ENCODE measurements around the gene ORM2.
"Not testable (repeated sequence)": the region's sequence is repeated elsewhere in the genome, so short reads cannot be mapped to it uniquely, and the experiment has no call there.

ORM2 gene

DNA sequence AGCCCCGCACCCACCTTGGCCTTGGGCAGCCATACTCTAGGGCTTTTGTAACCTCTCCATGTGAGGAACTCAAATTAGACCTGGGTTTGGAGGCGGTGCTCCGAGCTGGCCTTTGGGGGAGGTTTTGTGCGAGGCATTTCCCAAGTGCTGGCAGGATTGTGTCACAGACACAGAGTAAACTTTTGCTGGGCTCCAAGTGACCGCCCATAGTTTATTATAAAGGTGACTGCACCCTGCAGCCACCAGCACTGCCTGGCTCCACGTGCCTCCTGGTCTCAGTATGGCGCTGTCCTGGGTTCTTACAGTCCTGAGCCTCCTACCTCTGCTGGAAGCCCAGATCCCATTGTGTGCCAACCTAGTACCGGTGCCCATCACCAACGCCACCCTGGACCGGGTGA is at the start of gene ORM2:
Gene ORM2 (plus strand): TSS at position 245 of the 398 bp plus-strand sequence. CDS start 36 bp downstream, at position 281.
- not testable (repeated sequence) for DNase-seq (ENCODE audit: low spot score)

DNA sequence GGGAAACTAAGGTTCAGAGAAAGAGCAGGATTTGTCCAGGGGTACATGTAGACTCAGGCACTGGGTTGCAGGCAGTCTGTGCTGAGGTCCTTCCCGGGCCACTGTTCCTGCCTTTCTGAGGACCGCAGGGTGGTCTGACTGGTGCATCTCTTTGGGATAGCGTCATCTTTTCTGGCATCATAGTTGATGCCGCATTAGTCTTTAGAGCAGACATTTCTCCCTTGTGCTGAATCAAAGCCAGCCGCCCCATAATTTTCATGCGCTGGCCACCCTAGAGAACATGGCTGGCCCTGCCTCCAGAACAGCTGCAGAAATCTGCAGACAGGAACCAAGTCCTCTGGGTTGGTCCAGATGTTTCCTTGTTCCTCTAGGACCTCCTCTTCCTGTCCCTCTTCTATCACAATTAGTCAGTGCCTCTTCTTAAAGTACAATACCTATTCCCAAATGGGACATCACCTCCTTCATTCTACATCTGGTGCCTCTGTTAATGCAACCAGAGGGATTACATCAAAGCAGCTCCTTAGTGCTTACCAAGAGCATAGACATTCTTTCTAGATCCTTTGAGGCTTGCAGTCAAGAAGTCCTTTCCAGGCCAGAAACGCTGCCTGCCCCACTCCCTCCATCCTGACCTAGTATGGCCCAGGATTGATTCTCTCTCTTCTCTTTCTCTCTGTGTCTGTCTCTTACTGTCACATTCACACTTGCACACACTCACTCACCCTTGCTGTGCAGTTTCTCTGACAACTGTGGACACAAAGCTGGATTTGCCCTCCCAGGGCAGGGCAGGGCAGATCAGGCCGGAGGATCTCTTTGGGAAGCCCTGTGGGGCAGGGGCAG is 48.8 kb upstream of the ORM2 start:
- DNase-seq (ENCODE audit: low spot score) = no peak

DNA sequence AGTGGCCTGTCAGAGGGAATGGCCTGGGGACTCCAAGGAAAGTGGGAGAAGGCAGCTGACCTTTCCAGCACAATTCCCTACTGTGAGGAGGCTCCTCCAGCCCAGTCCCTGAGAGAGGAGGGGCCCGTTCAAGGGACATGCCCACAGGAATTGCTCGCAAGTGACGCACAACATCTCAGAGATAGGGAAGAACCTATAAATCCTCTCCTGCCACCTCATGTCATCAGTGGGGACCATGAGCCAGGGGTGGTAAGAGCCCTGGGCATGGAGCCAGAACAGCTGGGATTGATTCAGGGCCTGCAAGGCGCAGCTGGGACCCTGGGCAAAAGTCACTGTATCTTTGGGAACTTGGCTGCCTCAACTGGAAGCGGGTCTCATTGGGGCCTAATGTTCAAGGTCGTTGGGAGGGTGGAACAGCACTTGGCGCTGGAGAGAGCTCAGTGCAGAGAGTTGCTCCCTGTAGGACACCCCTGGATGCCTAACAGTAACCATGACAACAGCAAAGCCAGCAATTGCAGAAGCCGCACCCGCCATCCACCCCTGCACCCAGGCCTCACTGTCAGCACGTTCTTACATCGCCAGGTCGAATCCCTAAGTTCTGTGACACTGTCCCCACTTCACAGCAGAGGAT is 48.1 kb upstream of the ORM2 start:
- no peak for DNase-seq (ENCODE audit: low spot score)

- no peak for DNase-seq (ENCODE audit: low spot score)
Observed at GRCh38 chr9:114282104-114282485, 47.6 kb upstream of the ORM2 start.

DNA sequence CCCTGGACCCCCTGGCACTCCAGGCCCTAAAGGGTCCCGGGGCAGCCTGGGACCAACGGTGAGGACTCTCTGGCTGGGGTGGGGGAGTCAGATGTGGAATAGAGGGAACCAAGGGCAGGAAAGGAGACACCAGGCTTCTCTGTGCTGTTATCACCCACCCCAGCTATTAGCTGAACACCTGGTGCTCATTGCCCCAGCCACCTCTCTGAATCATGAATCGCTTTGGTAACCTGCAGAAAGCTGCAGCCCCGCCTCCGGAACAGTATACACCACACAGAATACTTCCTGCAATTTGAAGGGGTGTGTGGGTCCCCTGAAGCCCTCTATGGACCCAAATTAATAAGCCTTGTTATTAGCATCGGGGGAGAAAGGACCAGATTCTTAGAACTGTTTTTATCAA is 47.2 kb upstream of the ORM2 start:
- DNase-seq (ENCODE audit: low spot score) = no peak

DNA sequence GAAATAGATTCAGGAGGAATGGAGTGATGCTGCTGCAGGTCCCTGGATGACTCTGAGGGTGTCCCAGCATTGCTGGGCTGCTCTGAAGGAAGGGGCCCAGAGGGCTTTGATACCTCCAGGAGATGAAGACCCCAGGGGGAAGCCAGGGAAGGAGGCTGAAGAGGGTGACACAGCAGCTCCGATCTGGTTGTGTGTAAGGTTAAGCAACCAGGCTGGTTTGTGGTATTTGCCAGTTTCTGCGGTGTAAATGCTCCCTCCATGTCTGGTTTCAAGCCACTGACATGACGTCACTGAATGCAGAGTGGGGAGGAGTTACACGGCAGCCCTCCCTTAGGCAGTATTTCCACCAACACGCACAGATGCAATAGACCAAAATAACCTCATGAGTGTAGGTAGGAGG is 46.7 kb upstream of the ORM2 start:
- DNase-seq (ENCODE audit: low spot score) = no peak

DNA sequence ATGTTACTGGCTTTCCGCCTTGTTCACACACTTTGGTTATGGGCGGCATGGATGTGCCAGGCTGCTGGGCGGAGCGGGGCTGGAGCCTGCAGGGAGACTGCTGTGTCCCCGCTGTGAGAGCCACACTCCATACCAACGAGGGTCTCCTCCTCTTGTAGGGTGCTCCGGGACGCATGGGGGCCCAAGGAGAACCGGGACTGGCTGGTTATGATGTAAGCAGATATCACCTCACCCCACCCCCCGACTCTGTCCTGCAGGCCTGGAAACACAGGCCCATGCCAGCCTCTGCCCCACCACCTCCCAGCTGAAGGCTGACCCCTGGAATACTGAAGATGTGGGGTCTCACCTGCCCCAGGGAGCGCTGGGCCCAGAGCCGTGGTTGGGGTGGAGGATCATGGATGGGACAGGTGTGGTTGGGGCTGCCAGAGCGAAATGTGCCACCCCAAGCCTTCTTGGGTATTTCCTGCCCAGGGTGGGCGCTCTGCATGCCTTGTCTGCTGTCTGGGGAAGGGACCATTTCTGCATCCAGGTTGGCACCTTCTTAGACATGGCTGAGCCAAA is 46.0 kb upstream of the ORM2 start:
- DNase-seq (ENCODE audit: low spot score) = no peak

DNA sequence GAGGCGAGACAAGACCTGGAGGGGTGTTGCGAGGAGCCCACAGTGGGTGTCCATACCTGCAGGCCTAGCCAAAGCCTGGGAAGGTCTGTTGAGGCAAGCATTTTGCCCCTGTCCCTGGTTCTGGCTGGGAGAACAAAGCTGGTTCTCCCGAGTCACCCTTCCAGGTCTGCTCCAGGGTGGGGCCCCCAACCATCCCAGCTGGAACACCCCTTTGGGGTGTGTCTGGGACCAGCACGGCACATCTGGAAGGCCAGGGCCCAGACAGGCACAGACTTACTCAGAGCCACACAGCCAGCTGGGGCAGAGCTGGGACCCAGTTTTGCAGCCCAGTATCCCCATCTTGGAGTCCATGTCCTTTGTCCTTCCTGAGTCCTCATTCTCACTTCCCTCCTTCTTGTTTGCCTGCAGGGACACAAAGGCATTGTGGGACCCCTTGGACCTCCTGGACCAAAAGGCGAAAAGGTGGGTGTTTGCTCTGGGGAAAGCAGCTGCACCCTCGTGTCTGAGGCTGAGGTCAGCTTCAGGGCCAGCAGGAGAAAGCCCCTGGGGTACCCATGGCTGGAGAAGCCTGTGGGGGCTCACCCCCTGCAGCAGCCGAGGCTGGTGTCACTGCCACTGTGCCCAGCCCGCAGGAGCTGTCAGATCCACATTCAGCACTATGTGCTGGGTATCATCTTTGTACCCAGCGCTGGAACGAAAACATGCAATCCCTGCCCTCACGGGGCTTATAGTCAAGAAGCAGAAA is 45.2 kb upstream of the ORM2 start:
- DNase-seq (ENCODE audit: low spot score) = no peak

- no peak for DNase-seq (ENCODE audit: low spot score)
Observed at GRCh38 chr9:114285166-114285867, 44.4 kb upstream of the ORM2 start.

DNA sequence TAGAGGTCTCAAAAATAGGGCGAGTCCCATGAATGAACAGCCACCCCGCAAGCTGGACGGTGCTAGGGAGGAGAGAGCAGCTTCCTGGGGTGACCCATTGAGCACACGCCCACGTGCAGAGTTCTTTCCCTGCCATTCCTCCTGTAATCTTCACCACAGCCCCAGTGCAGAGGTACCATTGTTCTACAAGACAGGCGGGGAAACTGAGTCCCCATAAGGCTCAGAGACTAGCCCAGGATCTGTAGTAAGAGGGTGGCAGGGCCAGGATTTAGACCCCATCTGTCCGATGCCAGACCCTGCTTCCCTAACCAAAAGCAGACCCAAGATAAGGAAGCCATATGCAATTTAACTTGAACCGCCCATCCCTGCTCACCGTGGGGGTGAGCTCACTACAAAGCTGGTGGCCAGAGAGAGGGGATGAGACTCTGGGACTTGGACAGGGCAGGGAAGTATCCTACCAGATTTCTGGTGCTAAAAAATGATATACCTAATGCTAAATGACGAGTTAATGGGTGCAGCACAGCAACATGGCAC is 43.5 kb upstream of the ORM2 start:
- DNase-seq (ENCODE audit: low spot score) = no peak

- no peak for DNase-seq (ENCODE audit: low spot score)
Observed at GRCh38 chr9:114287001-114287762, 42.5 kb upstream of the ORM2 start.

- DNase-seq (ENCODE audit: low spot score) = no peak
Observed at GRCh38 chr9:114287763-114288192, 41.9 kb upstream of the ORM2 start.

GRCh38 chr9:114288193-114289091 is 41.2 kb upstream of the ORM2 start:
- no peak for DNase-seq (ENCODE audit: low spot score)

DNA sequence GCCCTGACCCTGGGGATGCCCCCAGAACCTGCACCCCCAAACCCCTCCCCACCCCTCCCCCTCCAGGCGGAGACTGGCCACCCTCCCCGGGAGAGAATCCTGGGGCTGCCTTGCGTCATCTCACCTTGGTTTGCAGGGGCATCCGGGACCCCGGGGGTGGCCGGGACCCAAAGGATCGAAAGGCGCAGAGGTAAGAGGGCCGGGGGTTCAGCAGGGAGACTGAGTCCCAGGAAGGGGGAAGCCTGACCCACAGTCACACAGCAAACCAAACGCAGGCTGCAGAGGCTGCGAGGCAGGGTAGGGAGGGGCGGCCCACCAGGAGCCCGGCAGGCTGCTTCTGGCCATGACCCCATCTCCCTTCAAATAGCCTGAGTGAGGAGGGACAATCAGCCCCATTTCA is 40.6 kb upstream of the ORM2 start:
- no peak for DNase-seq (ENCODE audit: low spot score)

GRCh38 chr9:114289571-114290481 is 39.8 kb upstream of the ORM2 start:
- DNase-seq (ENCODE audit: low spot score) = no peak

DNA sequence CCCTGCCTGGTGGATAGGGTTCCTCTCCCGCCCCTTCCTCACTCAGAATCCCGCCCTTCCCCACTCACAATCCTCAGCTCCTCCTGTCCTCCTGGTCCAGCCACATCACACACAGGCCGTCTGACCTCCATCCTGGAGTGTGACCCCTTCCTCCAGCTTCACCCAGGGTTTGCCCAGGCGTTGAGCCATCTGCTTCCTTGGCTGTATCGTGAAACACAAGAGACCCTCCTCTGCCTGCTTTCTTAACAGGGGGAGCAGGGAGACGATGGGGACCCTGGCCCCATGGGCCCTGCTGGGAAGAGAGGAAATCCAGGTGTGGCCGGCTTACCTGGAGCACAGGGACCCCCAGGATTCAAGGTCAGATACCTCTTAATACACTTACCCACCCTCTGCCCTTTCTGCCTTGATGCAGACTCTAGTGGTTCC is 39.1 kb upstream of the ORM2 start:
- DNase-seq (ENCODE audit: low spot score) = no peak

GRCh38 chr9:114291064-114291474 is 38.6 kb upstream of the ORM2 start:
- peak; percentile 41 for DNase-seq (ENCODE audit: low spot score)

GRCh38 chr9:114291886-114292590 is 37.6 kb upstream of the ORM2 start:
- DNase-seq (ENCODE audit: low spot score) = no peak
